Skeletal muscle satellite cell (primary cell): ENCODE data around the gene TRERF1.

Source experiments
- H3K27me3 ChIP-seq: 2 replicates; pipeline ENCODE4 v1.7.0; 2013; ENCODE audit warnings: low read length; ENCODE audit not compliant: control insufficient read depth, insufficient read depth
- H3K36me3 ChIP-seq: 2 replicates; pipeline ENCODE4 v1.7.0; 2013; ENCODE audit warnings: mild to moderate bottlenecking, control low read depth, low read length; ENCODE audit not compliant: insufficient read depth
- H3K4me1 ChIP-seq: 2 replicates; pipeline ENCODE4 v1.7.0; 2013; ENCODE audit warnings: low read length; ENCODE audit not compliant: control insufficient read depth, insufficient read depth
- H3K4me2 ChIP-seq: 2 replicates; pipeline ENCODE4 v1.7.0; 2013; ENCODE audit warnings: mild to moderate bottlenecking, low read length
- H3K4me3 ChIP-seq: 2 replicates; pipeline ENCODE4 v1.7.0; 2013; ENCODE audit warnings: low read length
- H3K9ac ChIP-seq: 2 replicates; pipeline ENCODE4 v1.7.0; 2013; ENCODE audit warnings: mild to moderate bottlenecking, low read depth, low read length, moderate library complexity
- H3K9me3 ChIP-seq: replicated peaks from 2 replicates; pipeline ENCODE4 v1.7.0; 2013; ENCODE audit warnings: mild to moderate bottlenecking, control low read depth, low read length

Gene TRERF1

DNA sequence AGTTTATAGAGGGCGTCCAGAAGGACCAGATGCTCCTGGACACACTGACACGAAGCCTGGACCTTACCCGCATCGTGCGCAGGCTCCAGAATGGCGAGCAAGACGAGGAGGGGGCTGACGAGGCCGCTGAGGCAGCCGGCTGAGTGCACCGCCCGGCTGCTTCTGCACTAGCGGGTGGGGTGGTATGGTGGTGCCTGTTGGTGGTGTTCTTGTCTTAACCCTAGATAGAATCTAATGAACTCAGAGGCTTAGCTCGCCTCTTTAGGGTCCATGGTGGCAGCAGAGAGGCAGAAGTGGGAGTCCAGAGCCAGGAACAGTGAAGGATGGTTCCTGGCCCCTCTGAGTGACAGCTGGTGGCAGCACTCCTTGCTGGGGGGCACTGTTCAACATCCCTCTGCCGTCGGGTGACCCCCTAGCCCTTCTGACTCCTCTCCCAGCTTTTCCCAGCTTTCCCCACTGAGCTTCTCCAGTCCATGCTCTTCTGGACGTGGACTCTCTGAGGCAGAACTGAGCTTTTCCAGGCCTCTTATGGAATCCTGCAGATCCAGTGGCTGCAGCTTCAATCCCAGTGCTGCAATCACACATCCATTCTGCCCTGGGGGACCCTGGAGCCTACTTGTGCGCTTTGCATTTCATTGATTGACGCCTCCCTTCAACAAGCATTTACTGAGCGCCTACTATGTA lies 272.3 kb downstream of the TRERF1 start:
- Histone ChIP-seq H3K27me3 (peaks cover 32% of the 10 kb centered on the region), H3K9ac (no peak overlapping the region), H3K9me3 (no peaks in the 10 kb centered on the region), H3K4me3 (no peak overlapping the region), H3K36me3 (no peaks in the 10 kb centered on the region), H3K4me1 (no peaks in the 10 kb centered on the region), H3K4me2 (no peak overlapping the region)

DNA sequence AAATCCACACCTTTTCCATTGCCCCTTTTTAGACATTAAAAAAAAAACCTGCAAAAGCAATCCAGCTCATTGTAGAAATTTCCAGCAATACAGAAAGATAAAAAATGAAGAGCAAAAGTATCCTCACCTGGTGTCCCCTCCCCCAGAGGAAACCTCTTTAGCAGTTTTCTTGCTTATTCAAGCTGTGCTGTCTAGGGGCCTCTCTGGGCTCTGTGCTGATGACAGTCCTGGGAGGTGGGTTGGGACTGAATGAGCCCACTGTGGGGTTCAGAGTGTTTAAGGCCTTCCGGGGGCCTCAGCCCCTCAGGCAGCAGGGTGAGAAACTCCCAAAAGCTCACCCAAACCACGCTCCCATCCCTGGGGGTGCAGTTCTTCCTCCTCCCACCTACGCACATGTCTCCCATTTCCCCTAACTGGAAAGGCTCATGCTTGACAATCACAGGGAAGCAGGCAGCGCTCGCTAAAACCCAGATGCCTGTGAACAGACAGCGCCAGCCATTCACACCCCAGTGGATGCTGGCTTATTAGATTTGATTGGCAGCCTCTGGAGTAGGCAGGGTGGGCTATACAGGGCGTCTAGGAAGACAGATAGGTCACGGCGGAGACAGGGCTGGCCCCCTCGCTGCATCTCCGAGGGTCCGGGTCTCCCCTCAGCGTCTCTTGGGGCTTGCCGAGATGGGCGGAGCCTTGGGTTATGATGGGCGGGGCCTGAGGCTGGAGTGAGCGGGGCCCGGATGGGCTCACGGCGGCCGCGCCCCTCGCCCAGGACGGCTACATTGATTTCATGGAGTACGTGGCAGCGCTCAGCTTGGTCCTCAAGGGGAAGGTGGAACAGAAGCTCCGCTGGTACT lies 274.0 kb downstream of the TRERF1 start:
- no peaks in the 10 kb centered on the region for H3K9me3 ChIP-seq
- no peaks in the 10 kb centered on the region for H3K4me1 ChIP-seq
- peak overlapping the region; percentile 52 for H3K4me2 ChIP-seq
- no peak overlapping the region for H3K4me3 ChIP-seq
- no peak overlapping the region for H3K9ac ChIP-seq
- peaks cover 36% of the 10 kb centered on the region for H3K27me3 ChIP-seq
- H3K36me3 ChIP-seq = no peaks in the 10 kb centered on the region

DNA sequence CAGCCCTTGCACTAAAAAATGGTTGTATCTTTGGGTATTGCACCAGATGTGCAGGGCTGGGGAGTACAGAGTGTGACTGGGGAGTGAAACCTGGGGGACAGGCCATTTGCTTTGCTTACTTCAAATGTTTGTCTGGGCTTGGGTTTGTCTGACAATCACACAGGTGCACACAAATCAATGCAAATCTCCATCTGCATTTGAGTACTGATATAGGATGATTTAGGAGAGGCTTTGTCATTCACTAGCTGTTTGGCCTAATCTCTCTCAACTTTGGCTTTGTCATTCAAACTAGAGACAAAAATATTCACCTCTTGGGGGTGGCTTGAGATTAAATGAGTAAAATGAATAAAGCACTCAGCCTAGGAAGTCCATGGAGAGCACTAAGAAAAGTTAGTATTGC lies 274.7 kb downstream of the TRERF1 start:
- no peaks in the 10 kb centered on the region for H3K4me1 ChIP-seq
- H3K4me3 ChIP-seq = no peak overlapping the region
- no peak overlapping the region for H3K4me2 ChIP-seq
- H3K27me3 ChIP-seq = peaks cover 36% of the 10 kb centered on the region
- no peaks in the 10 kb centered on the region for H3K9me3 ChIP-seq
- H3K9ac ChIP-seq = no peak overlapping the region
- H3K36me3 ChIP-seq = no peaks in the 10 kb centered on the region

DNA sequence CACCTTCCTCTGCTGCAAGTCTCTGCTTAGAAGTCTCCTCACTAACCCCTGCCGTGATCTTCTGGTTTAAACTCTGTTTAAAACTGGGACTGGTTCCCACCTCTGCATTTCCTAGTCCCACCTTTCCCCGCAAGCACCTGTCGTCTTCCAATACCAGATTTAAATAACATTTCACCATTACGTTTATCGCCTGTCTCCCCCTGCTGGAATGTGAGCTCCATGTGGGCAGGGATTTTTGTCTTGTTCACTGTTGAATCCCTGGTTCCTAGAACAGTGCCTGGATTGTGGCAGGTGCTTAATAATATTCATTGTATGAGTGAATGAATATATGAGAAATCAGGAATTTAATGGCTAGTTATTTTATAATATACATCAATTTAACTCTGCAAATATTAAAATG lies 275.9 kb downstream of the TRERF1 start:
- Histone ChIP-seq H3K4me3 (no peak overlapping the region), H3K9me3 (no peaks in the 10 kb centered on the region), H3K9ac (no peak overlapping the region), H3K4me2 (no peak overlapping the region), H3K4me1 (no peaks in the 10 kb centered on the region), H3K36me3 (no peaks in the 10 kb centered on the region), H3K27me3 (peaks cover 36% of the 10 kb centered on the region)
